Neural crest cell (in vitro differentiated cells): ENCODE results near the gene TUBB6. TPM values are rescaled to one million over a fixed set of nuclear protein-coding genes. Genes with fewer than 3 reads are reported as not detected.

Source experiments
- DNase-seq: peaks from one replicate; pipeline ENCODE4 v3.0.0; 2021; ENCODE audit warnings: low read depth, mixed read lengths, low spot score
- H3K27ac Mint-ChIP-seq: one replicate; pipeline ENCODE4 v1.8.0; 2021; ENCODE audit warnings: mild to moderate bottlenecking, mixed read lengths; ENCODE audit not compliant: unreplicated experiment
- H3K27me3 Mint-ChIP-seq: 2 replicates; pipeline ENCODE4 v1.8.0; 2021; ENCODE audit warnings: low read depth, mild to moderate bottlenecking, mixed read lengths
- H3K36me3 Mint-ChIP-seq: 2 replicates; pipeline ENCODE4 v1.8.0; 2021; ENCODE audit warnings: low read depth, mild to moderate bottlenecking, mixed read lengths
- H3K4me1 Mint-ChIP-seq: 2 replicates; pipeline ENCODE4 v1.8.0; 2021; ENCODE audit warnings: mixed read lengths
- H3K4me3 Mint-ChIP-seq: one replicate; pipeline ENCODE4 v1.8.0; 2021; ENCODE audit warnings: mild to moderate bottlenecking, mixed read lengths
- H3K9me3 Mint-ChIP-seq: 2 replicates; pipeline ENCODE4 v1.8.0; 2021; ENCODE audit warnings: mixed read lengths
- total RNA-seq: library from RNA; stranded (reverse); gene quantifications from 2 replicates; pipeline ENCODE4 v1.2.1, GENCODE V29; 2021
- TF ChIP-seq, protein P1 (sequence below): fragments of 200-600 bp; sonication (generic); conservative IDR thresholded peaks from 2 replicates; pipeline ENCODE4 v1.5.0; 2021; ENCODE audit warnings: antibody characterized with exemption, mild to moderate bottlenecking

The TUBB6 gene
- total RNA-seq, 1 donor from 2014 or later = 77.8 TPM

DNA sequence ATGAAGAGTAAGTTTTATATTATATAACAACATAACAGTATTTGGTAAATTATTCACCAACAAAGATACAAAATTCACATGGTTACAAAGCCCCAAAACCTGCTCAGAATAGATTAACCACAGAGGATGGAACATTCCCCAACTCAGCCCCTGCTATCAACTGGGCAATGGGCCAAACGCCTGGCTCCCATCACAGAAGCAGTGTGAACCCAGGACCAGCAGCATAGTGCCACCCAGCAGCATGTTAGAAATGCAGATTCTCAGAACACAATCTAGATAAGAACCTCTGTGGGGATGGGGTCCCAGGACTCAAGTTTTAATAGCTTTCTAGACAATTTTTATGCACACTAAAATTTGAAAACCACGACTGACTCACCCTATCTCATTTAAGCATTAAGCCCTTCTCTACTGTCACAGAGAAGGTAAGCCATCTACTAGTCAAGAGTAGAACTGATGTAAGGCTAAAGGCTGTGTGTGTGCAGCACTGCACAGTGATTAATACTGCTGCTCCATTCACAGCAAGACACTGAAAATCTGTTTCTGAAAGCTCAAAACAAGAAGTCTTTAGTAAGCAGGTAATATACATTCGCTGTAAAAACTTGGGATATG lies 53.8 kb downstream of the TUBB6 start:
- H3K27me3 Mint-ChIP-seq = no peaks in the 10 kb centered on the region
- DNase-seq = no peak

DNA sequence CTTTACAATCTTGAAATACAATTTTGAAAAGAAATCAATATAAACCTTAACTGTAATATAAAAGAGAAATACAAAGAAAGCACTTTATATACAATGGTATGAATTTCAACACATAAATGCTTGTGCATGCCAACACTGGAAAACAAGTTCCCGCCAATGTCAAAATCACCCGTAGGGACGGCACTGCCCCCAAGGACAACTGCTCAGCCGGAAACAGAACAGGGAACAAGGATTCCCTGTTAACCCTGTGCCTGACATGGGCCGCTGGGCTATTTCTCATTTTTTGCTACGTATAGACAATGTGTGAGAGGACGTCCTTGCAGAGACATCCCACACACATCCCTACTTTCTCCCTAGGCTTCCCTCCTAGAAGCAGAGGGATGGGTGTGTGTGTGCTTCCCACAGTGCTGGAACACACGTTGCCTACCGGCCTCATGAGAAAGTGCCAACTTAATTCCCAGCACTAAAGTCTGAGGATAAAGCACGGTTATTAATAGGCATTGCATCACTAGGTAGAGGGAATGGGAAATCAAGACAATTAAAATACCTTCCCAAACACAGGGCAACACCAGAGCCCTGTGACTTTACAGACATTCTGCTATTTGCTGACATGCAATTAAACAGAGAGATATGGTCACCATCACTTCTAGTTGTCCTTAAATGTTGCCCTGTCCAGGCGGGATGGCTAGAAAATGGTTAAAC lies 54.6 kb downstream of the TUBB6 start:
- no peak overlapping the region for H3K27ac Mint-ChIP-seq
- H3K36me3 Mint-ChIP-seq = peaks cover 20% of the 10 kb centered on the region
- H3K4me1 Mint-ChIP-seq = no peaks in the 10 kb centered on the region
- TF ChIP-seq, protein P1, sequence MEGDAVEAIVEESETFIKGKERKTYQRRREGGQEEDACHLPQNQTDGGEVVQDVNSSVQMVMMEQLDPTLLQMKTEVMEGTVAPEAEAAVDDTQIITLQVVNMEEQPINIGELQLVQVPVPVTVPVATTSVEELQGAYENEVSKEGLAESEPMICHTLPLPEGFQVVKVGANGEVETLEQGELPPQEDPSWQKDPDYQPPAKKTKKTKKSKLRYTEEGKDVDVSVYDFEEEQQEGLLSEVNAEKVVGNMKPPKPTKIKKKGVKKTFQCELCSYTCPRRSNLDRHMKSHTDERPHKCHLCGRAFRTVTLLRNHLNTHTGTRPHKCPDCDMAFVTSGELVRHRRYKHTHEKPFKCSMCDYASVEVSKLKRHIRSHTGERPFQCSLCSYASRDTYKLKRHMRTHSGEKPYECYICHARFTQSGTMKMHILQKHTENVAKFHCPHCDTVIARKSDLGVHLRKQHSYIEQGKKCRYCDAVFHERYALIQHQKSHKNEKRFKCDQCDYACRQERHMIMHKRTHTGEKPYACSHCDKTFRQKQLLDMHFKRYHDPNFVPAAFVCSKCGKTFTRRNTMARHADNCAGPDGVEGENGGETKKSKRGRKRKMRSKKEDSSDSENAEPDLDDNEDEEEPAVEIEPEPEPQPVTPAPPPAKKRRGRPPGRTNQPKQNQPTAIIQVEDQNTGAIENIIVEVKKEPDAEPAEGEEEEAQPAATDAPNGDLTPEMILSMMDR = no peak
- H3K4me3 Mint-ChIP-seq = no peak overlapping the region
- no peaks in the 10 kb centered on the region for H3K27me3 Mint-ChIP-seq
- DNase-seq = no peak
- no peaks in the 10 kb centered on the region for H3K9me3 Mint-ChIP-seq

More for the DNA sequence above, 53.8 kb downstream of the TUBB6 start:
- no peaks in the 10 kb centered on the region for H3K4me1 Mint-ChIP-seq
- TF ChIP-seq, protein P1 = no peak
- peaks cover 16% of the 10 kb centered on the region for H3K36me3 Mint-ChIP-seq
- no peaks in the 10 kb centered on the region for H3K9me3 Mint-ChIP-seq
- no peak overlapping the region for H3K27ac Mint-ChIP-seq
- no peak overlapping the region for H3K4me3 Mint-ChIP-seq

DNA sequence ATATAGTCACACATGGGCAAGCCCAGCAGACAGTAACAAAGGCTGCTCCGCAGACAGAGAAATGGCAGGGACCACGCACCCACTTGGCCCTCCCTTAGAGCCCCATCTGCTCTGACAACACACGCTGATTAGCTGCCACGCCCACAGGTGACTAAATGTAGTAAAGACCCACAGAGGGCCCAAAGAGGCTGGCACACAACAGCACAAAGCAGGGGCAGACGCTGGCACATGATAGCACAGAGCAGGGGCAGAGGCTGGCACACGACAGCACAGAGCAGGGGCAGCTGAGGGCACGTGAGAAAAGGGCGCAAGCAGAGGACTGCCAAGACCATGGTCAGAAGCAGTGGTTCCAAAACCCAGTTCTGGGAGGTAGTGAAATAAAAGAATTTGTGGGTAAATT lies 58.3 kb downstream of the TUBB6 start:
- H3K9me3 Mint-ChIP-seq = no peaks in the 10 kb centered on the region
- DNase-seq = no peak
- H3K4me1 Mint-ChIP-seq = peaks cover 8% of the 10 kb centered on the region
- H3K36me3 Mint-ChIP-seq = peaks cover 13% of the 10 kb centered on the region
- TF ChIP-seq, protein P1 = no peak
- H3K4me3 Mint-ChIP-seq = no peak overlapping the region
- H3K27me3 Mint-ChIP-seq = no peaks in the 10 kb centered on the region
- peak overlapping the region; percentile 81 for H3K27ac Mint-ChIP-seq

DNA sequence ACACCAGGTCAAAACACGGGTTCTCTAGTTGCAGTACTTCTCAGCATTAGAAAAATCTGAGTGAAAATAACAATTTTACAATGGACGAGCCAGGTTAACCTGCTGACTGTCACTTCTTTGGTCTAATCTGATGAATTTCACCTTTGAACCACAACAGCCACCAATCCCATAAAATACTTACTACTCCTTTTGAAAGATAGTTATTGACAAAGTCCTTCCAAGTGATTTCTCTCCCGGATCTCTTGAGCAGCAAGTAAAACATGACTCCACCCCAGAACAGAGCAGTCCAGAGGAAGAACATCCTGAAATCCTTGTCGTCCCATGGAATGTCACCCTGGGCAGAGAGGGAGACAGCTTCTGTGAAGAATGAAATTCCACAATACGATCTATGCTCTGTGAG lies 58.7 kb downstream of the TUBB6 start:
- TF ChIP-seq, protein P1 = no peak
- Mint-ChIP-seq H3K4me1 (peaks cover 12% of the 10 kb centered on the region), H3K9me3 (no peaks in the 10 kb centered on the region), H3K27me3 (no peaks in the 10 kb centered on the region), H3K4me3 (no peak overlapping the region), H3K36me3 (peaks cover 13% of the 10 kb centered on the region), H3K27ac (no peak overlapping the region)
- no peak for DNase-seq

DNA sequence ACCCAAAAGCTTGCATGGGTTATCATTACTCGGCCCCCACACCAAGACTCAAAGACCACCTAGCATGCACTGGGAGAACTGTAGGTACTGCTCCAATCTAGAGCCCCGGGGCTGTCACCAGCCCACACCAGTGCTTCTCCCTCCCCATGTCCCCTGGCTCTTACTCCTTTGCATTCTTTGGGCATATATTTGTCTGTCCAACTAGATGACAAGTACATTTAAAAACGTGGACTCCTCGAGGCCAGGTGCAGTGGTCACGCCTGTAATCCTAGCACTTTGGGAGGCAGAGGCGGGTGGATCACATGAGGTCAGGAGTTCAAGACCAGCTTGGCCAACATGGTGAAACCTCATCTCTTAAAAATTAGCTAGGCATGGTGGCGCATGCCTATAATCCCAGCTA lies 61.2 kb downstream of the TUBB6 start:
- Mint-ChIP-seq H3K4me3 (no peak overlapping the region), H3K9me3 (no peaks in the 10 kb centered on the region), H3K36me3 (peaks cover 19% of the 10 kb centered on the region), H3K27ac (no peak overlapping the region), H3K4me1 (peaks cover 30% of the 10 kb centered on the region), H3K27me3 (no peaks in the 10 kb centered on the region)
- TF ChIP-seq, protein P1 = no peak
- no peak for DNase-seq
